Astrocyte (in vitro differentiated cells and primary cell): ENCODE measurements around the gene PDE5A.

Experiments used
- CTCF ChIP-seq: IDR thresholded peaks from 2 replicates; pipeline ENCODE4 v1.5.1; 2011; ENCODE audit warnings: low read depth, mild to moderate bottlenecking, inconsistent platforms, low read length, moderate library complexity; ENCODE audit not compliant: insufficient read depth
- EZH2 ChIP-seq: IDR thresholded peaks from 2 replicates; pipeline ENCODE4 v1.6.1; 2012; ENCODE audit warnings: mild to moderate bottlenecking, low read length, inconsistent platforms; ENCODE audit not compliant: insufficient read depth

- TF ChIP-seq CTCF (no peak), EZH2 (no peak)
These were observed 102.6 kb downstream of the PDE5A start for GRCh38 chr4:119525771-119526712.
